Fibroblast of lung (primary cell): ENCODE data around the gene ZNF584.

ENCODE experiments used
- EZH2 ChIP-seq: IDR thresholded peaks from 2 replicates; pipeline ENCODE4 v1.5.1; 2012; ENCODE audit warnings: low read length, control low read depth, mild to moderate bottlenecking; ENCODE audit errors: missing control alignments
- TF ChIP-seq, protein P1 (sequence below), 2 donors: IDR thresholded peaks in 1 of 2; conservative IDR thresholded peaks in 1 of 2; 1 replicate in 1 of 2; 2 replicates in 1 of 2; pipeline ENCODE4 v1.5.1; 2011 to 2012; ENCODE audit warnings: low read length in 2 of 2, control low read depth in 1 of 2, inconsistent platforms in 1 of 2, low read depth in 1 of 2, mild to moderate bottlenecking in 1 of 2

DNA sequence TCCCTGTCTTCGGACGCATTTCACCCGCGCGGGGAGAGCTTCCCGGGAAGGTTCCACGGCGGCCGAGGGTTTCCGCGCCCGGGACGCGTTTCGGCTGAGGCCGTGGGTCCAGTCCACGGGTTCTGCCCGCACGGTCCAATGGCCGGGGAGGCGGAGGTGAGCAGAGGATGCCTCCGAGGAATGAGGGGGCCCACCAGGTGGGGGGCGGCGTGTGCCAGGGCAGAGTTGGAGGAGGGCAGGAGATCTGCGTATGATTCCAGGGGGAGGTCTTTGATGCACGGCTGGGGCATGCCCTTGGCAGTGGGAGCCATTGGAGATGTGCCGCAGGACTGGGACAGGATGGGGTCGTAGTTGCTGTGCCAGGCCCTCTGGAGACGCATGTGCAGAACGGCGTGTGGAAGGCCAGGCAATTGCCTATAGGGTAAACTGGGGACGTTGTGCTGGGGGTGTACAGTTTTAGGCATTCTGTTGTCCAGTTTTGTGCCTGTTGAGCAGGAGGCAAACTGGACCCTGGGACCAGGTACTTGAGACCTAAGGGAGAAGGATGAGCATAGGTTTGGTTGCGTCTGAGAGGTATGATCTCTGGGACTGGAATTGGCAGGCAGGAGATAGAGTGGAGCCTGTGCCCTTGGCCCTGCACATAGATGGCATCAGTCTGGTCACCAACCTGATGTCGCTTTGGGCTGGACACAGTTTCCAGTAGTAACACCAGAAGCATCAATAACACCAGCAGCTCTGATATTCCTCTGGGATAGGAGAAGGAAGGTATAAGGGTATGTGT is 751 bp downstream of the ZNF584 start:
- TF ChIP-seq, protein P1, sequence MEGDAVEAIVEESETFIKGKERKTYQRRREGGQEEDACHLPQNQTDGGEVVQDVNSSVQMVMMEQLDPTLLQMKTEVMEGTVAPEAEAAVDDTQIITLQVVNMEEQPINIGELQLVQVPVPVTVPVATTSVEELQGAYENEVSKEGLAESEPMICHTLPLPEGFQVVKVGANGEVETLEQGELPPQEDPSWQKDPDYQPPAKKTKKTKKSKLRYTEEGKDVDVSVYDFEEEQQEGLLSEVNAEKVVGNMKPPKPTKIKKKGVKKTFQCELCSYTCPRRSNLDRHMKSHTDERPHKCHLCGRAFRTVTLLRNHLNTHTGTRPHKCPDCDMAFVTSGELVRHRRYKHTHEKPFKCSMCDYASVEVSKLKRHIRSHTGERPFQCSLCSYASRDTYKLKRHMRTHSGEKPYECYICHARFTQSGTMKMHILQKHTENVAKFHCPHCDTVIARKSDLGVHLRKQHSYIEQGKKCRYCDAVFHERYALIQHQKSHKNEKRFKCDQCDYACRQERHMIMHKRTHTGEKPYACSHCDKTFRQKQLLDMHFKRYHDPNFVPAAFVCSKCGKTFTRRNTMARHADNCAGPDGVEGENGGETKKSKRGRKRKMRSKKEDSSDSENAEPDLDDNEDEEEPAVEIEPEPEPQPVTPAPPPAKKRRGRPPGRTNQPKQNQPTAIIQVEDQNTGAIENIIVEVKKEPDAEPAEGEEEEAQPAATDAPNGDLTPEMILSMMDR (conservative IDR thresholded peaks at IDR 0.05 in 1 of 2, IDR thresholded peaks at IDR 0.05 in 1 of 2; ENCODE audit: low read depth in 1 of 2, low read length in 2 of 2), result peak in 1 of 2 donors; percentile 3
- no peak for TF ChIP-seq EZH2
